Measurements from ENCODE around the gene MMD2. TPM values are rescaled to one million over a fixed set of nuclear protein-coding genes. Genes with fewer than 3 reads are reported as not detected.

The MMD2 gene
- total RNA-seq, 1 experiment from 2014 or later, result not detected

DNA sequence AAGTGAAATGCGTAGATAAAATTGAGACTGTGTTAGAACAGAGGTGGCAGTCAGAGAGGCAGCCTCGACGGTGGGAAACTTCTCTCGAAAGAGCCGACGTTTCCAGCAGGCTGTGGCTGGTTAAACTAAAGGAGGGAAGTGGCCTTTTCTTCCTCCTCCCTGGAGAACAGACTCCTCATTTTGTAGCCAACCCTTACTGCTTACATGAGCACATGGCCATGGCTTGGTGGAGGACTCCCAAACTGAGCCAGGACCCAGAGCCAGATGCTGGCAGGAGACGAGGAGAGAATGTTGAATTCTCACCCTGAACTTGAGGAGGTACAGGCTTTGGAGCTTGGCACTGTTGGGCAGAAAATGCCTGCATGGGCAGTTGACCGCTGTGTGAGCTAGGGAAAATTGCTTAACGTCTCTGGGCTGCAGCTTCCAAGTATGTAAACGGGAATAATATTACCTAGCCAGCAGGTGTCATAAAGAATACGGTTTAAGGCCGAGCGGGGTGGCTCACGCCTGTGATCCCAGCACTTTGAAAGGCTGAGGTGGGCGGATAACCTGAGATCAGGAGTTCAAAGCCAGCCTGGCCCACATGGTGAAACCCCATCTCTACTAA lies 24.5 kb downstream of the MMD2 start:
- no peaks in the 10 kb centered on the region for H4K20me1 ChIP-seq (ENCODE audit: low read length)
- H3K4me1 ChIP-seq (ENCODE audit: insufficient read depth, low read length), result no peaks in the 10 kb centered on the region
- ATAC-seq (no peak), DNase-seq (no peak)
- H3K79me2 ChIP-seq (ENCODE audit: low read length), result no peaks in the 10 kb centered on the region
- H3K9me3 ChIP-seq (ENCODE audit: low read length), result no peaks in the 10 kb centered on the region
- ChIA-PET POLR2A (ENCODE audit: unreplicated experiment) (no interaction called here), CTCF (no interaction called here)
- H2AFZ ChIP-seq (ENCODE audit: low read length), result no peak overlapping the region
- intact Hi-C loops (cut with micrococcal nuclease), result no loop called here
- H3K27me3 ChIP-seq (ENCODE audit: low read length), result no peaks in the 10 kb centered on the region
- H3K9me2 ChIP-seq (replicated peaks; ENCODE audit: low read length), result no peaks in the 10 kb centered on the region
- H3K9ac ChIP-seq (ENCODE audit: low read length), result no peak overlapping the region
- BruUV-seq (replicated peaks), result no TSS peak
- H3K4me3 ChIP-seq (ENCODE audit: low read length), result no peak overlapping the region
- H3K36me3 ChIP-seq (ENCODE audit: low read depth, low read length), result no peaks in the 10 kb centered on the region
- H3F3A ChIP-seq (ENCODE audit: low read length, unreplicated experiment), result no peaks in the 10 kb centered on the region
- no peak for TF ChIP-seq EZH2 (IDR thresholded peaks at IDR 0.05; ENCODE audit: low read length, unreplicated experiment)
- no peak for TF ChIP-seq CTCF (conservative IDR thresholded peaks at IDR 0.05; ENCODE audit: low read depth, low read length)
- TF ChIP-seq EZH2phosphoT487 (IDR thresholded peaks at IDR 0.05; ENCODE audit: borderline replicate concordance, low read length), result no peak
- H3K27ac ChIP-seq (ENCODE audit: low read length), result no peak overlapping the region
- no peak overlapping the region for H3K4me2 ChIP-seq (ENCODE audit: low read length)

DNA sequence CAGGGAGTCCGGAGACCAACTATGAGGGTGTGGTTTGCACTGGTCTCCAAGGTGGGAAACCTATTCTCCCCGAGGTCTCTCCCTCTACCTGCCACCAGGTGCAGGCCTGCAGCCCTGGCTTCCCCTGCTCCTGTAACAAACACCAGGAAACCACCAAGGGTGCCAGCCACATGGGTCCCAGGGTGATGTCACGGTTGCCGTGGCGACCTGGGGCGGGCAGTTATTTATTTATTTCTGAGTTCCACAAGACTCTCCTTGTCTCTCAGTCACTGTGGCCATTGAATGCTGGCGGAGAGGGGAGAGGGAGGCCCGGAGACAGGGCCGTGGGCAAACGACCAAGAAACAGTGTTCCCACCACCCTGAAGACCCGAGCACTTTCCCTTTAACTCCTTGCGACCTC lies 27.0 kb downstream of the MMD2 start:
- BruUV-seq (replicated peaks), result no TSS peak
- no peaks in the 10 kb centered on the region for H3K9me3 ChIP-seq (ENCODE audit: low read length)
- H3K4me2 ChIP-seq (ENCODE audit: low read length), result no peak overlapping the region
- ATAC-seq, result peak; percentile 54
- ChIA-PET CTCF (no interaction called here), POLR2A (ENCODE audit: unreplicated experiment) (no interaction called here)
- H3K9ac ChIP-seq (ENCODE audit: low read length), result no peak overlapping the region
- H3K36me3 ChIP-seq (ENCODE audit: low read depth, low read length), result no peaks in the 10 kb centered on the region
- H3K4me3 ChIP-seq (ENCODE audit: low read length), result no peak overlapping the region
- H3K9me2 ChIP-seq (replicated peaks; ENCODE audit: low read length), result no peaks in the 10 kb centered on the region
- intact Hi-C loops (cut with micrococcal nuclease), result no loop called here
- no peak overlapping the region for H2AFZ ChIP-seq (ENCODE audit: low read length)
- no peaks in the 10 kb centered on the region for H3K79me2 ChIP-seq (ENCODE audit: low read length)
- DNase-seq, result peak; percentile 12
- no peaks in the 10 kb centered on the region for H3F3A ChIP-seq (ENCODE audit: low read length, unreplicated experiment)
- H3K27me3 ChIP-seq (ENCODE audit: low read length), result no peaks in the 10 kb centered on the region
- no peak overlapping the region for H3K27ac ChIP-seq (ENCODE audit: low read length)
- H3K4me1 ChIP-seq (ENCODE audit: insufficient read depth, low read length), result no peaks in the 10 kb centered on the region
- no peaks in the 10 kb centered on the region for H4K20me1 ChIP-seq (ENCODE audit: low read length)
- TF ChIP-seq EZH2phosphoT487 (IDR thresholded peaks at IDR 0.05; ENCODE audit: borderline replicate concordance, low read length) (no peak), CTCF (conservative IDR thresholded peaks at IDR 0.05; ENCODE audit: low read depth, low read length) (no peak), EZH2 (IDR thresholded peaks at IDR 0.05; ENCODE audit: low read length, unreplicated experiment) (no peak)

DNA sequence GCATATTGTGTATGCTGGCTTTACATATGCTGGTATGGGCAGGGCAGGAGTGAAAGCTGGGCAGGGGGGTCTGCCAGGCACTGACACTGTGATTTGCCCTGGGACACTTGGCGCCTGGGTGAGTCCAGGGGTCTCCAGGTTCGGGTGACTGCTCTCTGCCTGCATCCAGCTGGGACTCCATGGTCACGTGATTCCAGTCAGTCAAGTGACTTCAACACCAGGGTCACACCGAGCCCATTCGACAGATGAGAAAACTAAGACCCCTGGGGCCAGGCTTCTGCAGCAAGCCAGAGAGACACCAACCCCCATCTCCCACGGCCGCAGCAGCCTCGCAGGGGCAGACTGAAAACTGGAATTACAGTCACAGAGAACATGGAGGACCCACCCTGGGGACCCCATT lies 30.0 kb downstream of the MMD2 start:
- Histone ChIP-seq H4K20me1 (ENCODE audit: low read length) (no peaks in the 10 kb centered on the region), H3K79me2 (ENCODE audit: low read length) (no peaks in the 10 kb centered on the region), H3K4me1 (ENCODE audit: insufficient read depth, low read length) (no peaks in the 10 kb centered on the region), H3K9me3 (ENCODE audit: low read length) (no peaks in the 10 kb centered on the region), H3K36me3 (ENCODE audit: low read depth, low read length) (no peaks in the 10 kb centered on the region), H2AFZ (ENCODE audit: low read length) (no peak overlapping the region), H3K27ac (ENCODE audit: low read length) (no peak overlapping the region), H3F3A (ENCODE audit: low read length, unreplicated experiment) (no peaks in the 10 kb centered on the region), H3K4me3 (ENCODE audit: low read length) (no peak overlapping the region), H3K9me2 (replicated peaks; ENCODE audit: low read length) (no peaks in the 10 kb centered on the region), H3K9ac (ENCODE audit: low read length) (no peak overlapping the region), H3K27me3 (ENCODE audit: low read length) (no peaks in the 10 kb centered on the region), H3K4me2 (ENCODE audit: low read length) (no peak overlapping the region)
- no peak for DNase-seq
- CTCF ChIA-PET, result interaction anchor here (0.6 kb wide), 1 partner anchor 155 kb away, joined by 3 read pairs; no protein-coding TSS in a partner anchor
- no TSS peak for BruUV-seq (replicated peaks)
- intact Hi-C loops (cut with micrococcal nuclease), result no loop called here
- TF ChIP-seq EZH2phosphoT487 (IDR thresholded peaks at IDR 0.05; ENCODE audit: borderline replicate concordance, low read length) (no peak), CTCF (conservative IDR thresholded peaks at IDR 0.05; ENCODE audit: low read depth, low read length) (no peak), EZH2 (IDR thresholded peaks at IDR 0.05; ENCODE audit: low read length, unreplicated experiment) (no peak)
- POLR2A ChIA-PET (ENCODE audit: unreplicated experiment), result no interaction called here
- ATAC-seq, result no peak
